HepG2 (cell line): ENCODE data around the gene SLC2A10. TPM values are rescaled to one million over a fixed set of nuclear protein-coding genes. Genes with fewer than 3 reads are reported as not detected.

ENCODE experiments used
- ARID4A ChIP-seq: sonication (generic); formaldehyde crosslinking; IDR thresholded peaks from 2 replicates; pipeline ENCODE4 v1.5.0; 2020; ENCODE audit warnings: mild to moderate bottlenecking, missing genetic modification reagents, borderline replicate concordance
- ATF6 ChIP-seq: sonication (generic); formaldehyde crosslinking; conservative IDR thresholded peaks from 2 replicates; pipeline ENCODE4 v1.4.0; 2020; ENCODE audit warnings: missing genetic modification reagents
- EZH2 ChIP-seq: conservative IDR thresholded peaks from 2 replicates; pipeline ENCODE4 v1.6.1; 2012; ENCODE audit warnings: mild to moderate bottlenecking, low read depth, low read length, moderate library complexity
- GATA4 ChIP-seq: sonication (generic); IDR thresholded peaks from 2 replicates; pipeline ENCODE4 v1.6.1; 2016; ENCODE audit warnings: antibody characterized with exemption, low read depth, borderline replicate concordance
- IRF2 ChIP-seq: IDR thresholded peaks from 2 replicates; pipeline ENCODE4 v1.6.1; 2018; ENCODE audit warnings: missing genetic modification reagents, missing compliant biosample characterization
- MATR3 ChIP-seq: sonication (generic); formaldehyde crosslinking; IDR thresholded peaks from 2 replicates; pipeline ENCODE4 v1.4.0; 2020; ENCODE audit warnings: missing genetic modification reagents
- MED8 ChIP-seq: sonication (generic); formaldehyde crosslinking; IDR thresholded peaks from 2 replicates; pipeline ENCODE4 v1.8.1; 2023; ENCODE audit warnings: mild to moderate bottlenecking, missing genetic modification reagents; ENCODE audit not compliant: insufficient replicate concordance
- PHF21A ChIP-seq: sonication (generic); formaldehyde crosslinking; IDR thresholded peaks from 2 replicates; pipeline ENCODE4 v1.5.0; 2020; ENCODE audit warnings: mild to moderate bottlenecking, missing genetic modification reagents
- RBFOX2 ChIP-seq: fragments of 200-400 bp; formaldehyde crosslinking; IDR thresholded peaks from 2 replicates; pipeline ENCODE4 v1.6.1; 2017; ENCODE audit warnings: low read depth, mild to moderate bottlenecking, low read length
- RELA ChIP-seq: sonication (generic); formaldehyde crosslinking; IDR thresholded peaks from 2 replicates; pipeline ENCODE4 v1.4.0; 2020; ENCODE audit warnings: missing genetic modification reagents
- RERE ChIP-seq: IDR thresholded peaks from 2 replicates; pipeline ENCODE4 v1.6.1; 2016; ENCODE audit warnings: low read depth, missing genetic modification reagents, missing compliant biosample characterization
- TCF12 ChIP-seq, 2 experiments: fragments of 450-650 bp in 1 of 2; sonication (generic) in 1 of 2; formaldehyde crosslinking in 1 of 2; IDR thresholded peaks; 2 replicates each; pipeline versions ENCODE4 v1.6.1 to v1.8.0; 2017 to 2022; ENCODE audit warnings: antibody characterized with exemption in 1 of 2, mild to moderate bottlenecking in 1 of 2, missing genetic modification reagents in 1 of 2, moderate library complexity in 1 of 2
- TSC22D2 ChIP-seq: sonication (generic); formaldehyde crosslinking; IDR thresholded peaks from 2 replicates; pipeline ENCODE4 v1.5.1; 2020; ENCODE audit warnings: missing genetic modification reagents, mild to moderate bottlenecking, borderline replicate concordance
- ZFP36L1 ChIP-seq: sonication (generic); formaldehyde crosslinking; IDR thresholded peaks from 2 replicates; pipeline ENCODE4 v1.8.0; 2022; ENCODE audit warnings: mild to moderate bottlenecking, missing genetic modification reagents, moderate library complexity
- ZNF333 ChIP-seq: sonication (generic); formaldehyde crosslinking; IDR thresholded peaks from 2 replicates; pipeline ENCODE4 v1.4.0; 2020; ENCODE audit warnings: mild to moderate bottlenecking, missing genetic modification reagents, borderline replicate concordance
- ZNF703 ChIP-seq: sonication (generic); formaldehyde crosslinking; IDR thresholded peaks from 2 replicates; pipeline ENCODE4 v1.5.1; 2020; ENCODE audit warnings: missing genetic modification reagents, mild to moderate bottlenecking, moderate library complexity, borderline replicate concordance
- ZNF878 ChIP-seq: sonication (generic); formaldehyde crosslinking; IDR thresholded peaks from 2 replicates; pipeline ENCODE4 v1.8.1; 2023; ENCODE audit warnings: mild to moderate bottlenecking, missing genetic modification reagents, moderate library complexity
- polyA plus RNA-seq, 8 experiments: library from polyadenylated mRNA; depleted of rRNA in 3 of 8; stranded (reverse) in 7 of 8; unstranded in 1 of 8; fragments of >200 nt; fragmentation: Illumina TruSeq in 4 of 8; extraction: Trizol in 4 of 8; gene quantifications; 2 replicates each; pipeline versions ENCODE4 v1.2.1 to v1.2.3, GENCODE V29; 2011 to 2016; ENCODE audit warnings: low read depth in 4 of 8, missing spikeins in 1 of 8, mixed read lengths in 1 of 8; ENCODE audit not compliant: insufficient read depth in 1 of 8
- total RNA-seq, 5 experiments: library from RNA; depleted of rRNA; stranded (reverse); fragments of >200 nt; fragmentation: Illumina TruSeq; extraction: Trizol; gene quantifications; 2 replicates each; pipeline ENCODE4 v1.2.3, GENCODE V29; 2016; ENCODE audit warnings: low read depth in 1 of 5

Gene SLC2A10
- total and polyA plus RNA-seq, 2 of the 13 experiments (the other 11 are each of a cell fraction or from before 2014, with no cell fraction given): 16.0 to 18.4 TPM

- no peak for TF ChIP-seq ZNF703 (CRISPR knock-in tag)
- no peak for TF ChIP-seq ATF6 (CRISPR knock-in tag)
- no peak for TF ChIP-seq MED8 (CRISPR knock-in tag)
- TF ChIP-seq EZH2: no peak
- no peak for TF ChIP-seq GATA4
- TF ChIP-seq ZNF878 (CRISPR knock-in tag): no peak
- peak; percentile 30; the same call in 1 of the 2 replicates for TF ChIP-seq ARID4A (CRISPR knock-in tag)
- TF ChIP-seq RBFOX2: no peak
- TF ChIP-seq IRF2: peak; percentile 88
- TF ChIP-seq ZFP36L1 (CRISPR knock-in tag): no peak
- no peak for TF ChIP-seq MATR3 (CRISPR knock-in tag)
- no peak for TF ChIP-seq TCF12 (IDR thresholded peaks at IDR 0.05)
- TF ChIP-seq TCF12 (CRISPR knock-in tag; IDR thresholded peaks at IDR 0.05): no peak
- no peak for TF ChIP-seq PHF21A (CRISPR knock-in tag)
- no peak for TF ChIP-seq RERE (CRISPR knock-in tag)
- TF ChIP-seq TSC22D2 (CRISPR knock-in tag): 0 out of 2 replicates have a peak, but pooled peaks have one; percentile 22
- no peak for TF ChIP-seq RELA (CRISPR knock-in tag)
- TF ChIP-seq ZNF333 (CRISPR knock-in tag): no peak; the same call in 1 of the 2 replicates
Observed at GRCh38 chr20:46681032-46681854, 28.2 kb upstream of the SLC2A10 start (continued).
